Measurements from ENCODE around the gene SIDT1. TPM values are rescaled to one million over a fixed set of nuclear protein-coding genes. Genes with fewer than 3 reads are reported as not detected.

Gene SIDT1
- total and polyA plus RNA-seq, 2 donors (not counting 1 experiment from before 2014, with no cell fraction given): 0.01 TPM; not detected in 1

DNA sequence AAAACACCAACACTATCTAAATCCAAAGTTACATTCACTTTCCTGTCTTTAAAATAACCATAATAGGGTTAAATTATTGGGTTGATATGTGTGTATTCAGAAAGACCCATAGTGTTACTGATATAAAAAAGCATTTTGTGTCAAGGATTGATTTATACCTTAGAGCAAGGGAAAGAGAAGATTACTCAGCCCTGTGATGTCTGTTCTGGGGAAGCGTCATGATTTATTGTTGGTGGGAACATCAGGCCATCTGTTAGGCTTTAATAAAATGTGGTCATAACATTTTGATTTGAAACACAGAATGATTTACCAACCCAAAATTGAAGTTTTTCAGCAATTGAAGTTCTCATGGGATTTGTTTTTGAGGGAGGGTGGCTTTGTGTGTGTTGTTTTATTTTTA, 33.2 kb downstream of the SIDT1 start:
- Histone ChIP-seq H3K27ac (ENCODE audit: insufficient read depth, low read length) (no peak overlapping the region), H4K20me1 (ENCODE audit: control insufficient read depth, extremely low read depth, insufficient read depth, low read length) (no peaks in the 10 kb centered on the region), H3K9me3 (ENCODE audit: control insufficient read depth, insufficient read depth, low read depth, low read length) (no peaks in the 10 kb centered on the region), H3K4me1 (ENCODE audit: control insufficient read depth, extremely low read depth, insufficient read depth, low read length) (no peaks in the 10 kb centered on the region), H2AFZ (ENCODE audit: low read length) (no peak overlapping the region), H3K4me3 (replicated peaks in 1 of 4; ENCODE audit: control extremely low read depth in 1 of 4, insufficient read depth in 1 of 4, low read depth in 3 of 4, low read length in 4 of 4) (no peak overlapping the region), H3K79me2 (ENCODE audit: control insufficient read depth, insufficient read depth, low read length) (no peaks in the 10 kb centered on the region), H3K9ac (ENCODE audit: insufficient read depth, low read length) (no peak overlapping the region), H3K36me3 (ENCODE audit: control insufficient read depth, insufficient read depth, low read length) (no peaks in the 10 kb centered on the region), H3K27me3 (ENCODE audit: control insufficient read depth, insufficient read depth, low read length) (peaks cover 7% of the 10 kb centered on the region), H3K4me2 (ENCODE audit: extremely low read depth, insufficient read depth, low read length) (no peak overlapping the region)
- DNase-seq (ENCODE audit: low read depth in 2 of 2): no peak
- TF ChIP-seq, protein P1, sequence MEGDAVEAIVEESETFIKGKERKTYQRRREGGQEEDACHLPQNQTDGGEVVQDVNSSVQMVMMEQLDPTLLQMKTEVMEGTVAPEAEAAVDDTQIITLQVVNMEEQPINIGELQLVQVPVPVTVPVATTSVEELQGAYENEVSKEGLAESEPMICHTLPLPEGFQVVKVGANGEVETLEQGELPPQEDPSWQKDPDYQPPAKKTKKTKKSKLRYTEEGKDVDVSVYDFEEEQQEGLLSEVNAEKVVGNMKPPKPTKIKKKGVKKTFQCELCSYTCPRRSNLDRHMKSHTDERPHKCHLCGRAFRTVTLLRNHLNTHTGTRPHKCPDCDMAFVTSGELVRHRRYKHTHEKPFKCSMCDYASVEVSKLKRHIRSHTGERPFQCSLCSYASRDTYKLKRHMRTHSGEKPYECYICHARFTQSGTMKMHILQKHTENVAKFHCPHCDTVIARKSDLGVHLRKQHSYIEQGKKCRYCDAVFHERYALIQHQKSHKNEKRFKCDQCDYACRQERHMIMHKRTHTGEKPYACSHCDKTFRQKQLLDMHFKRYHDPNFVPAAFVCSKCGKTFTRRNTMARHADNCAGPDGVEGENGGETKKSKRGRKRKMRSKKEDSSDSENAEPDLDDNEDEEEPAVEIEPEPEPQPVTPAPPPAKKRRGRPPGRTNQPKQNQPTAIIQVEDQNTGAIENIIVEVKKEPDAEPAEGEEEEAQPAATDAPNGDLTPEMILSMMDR (conservative IDR thresholded peaks at IDR 0.05 in 1 of 2, IDR thresholded peaks at IDR 0.05 in 1 of 2; ENCODE audit: low read depth in 1 of 2, low read length in 2 of 2): no peak
- no peak for TF ChIP-seq EZH2 (IDR thresholded peaks at IDR 0.05; ENCODE audit: low read length, missing control alignments)

DNA sequence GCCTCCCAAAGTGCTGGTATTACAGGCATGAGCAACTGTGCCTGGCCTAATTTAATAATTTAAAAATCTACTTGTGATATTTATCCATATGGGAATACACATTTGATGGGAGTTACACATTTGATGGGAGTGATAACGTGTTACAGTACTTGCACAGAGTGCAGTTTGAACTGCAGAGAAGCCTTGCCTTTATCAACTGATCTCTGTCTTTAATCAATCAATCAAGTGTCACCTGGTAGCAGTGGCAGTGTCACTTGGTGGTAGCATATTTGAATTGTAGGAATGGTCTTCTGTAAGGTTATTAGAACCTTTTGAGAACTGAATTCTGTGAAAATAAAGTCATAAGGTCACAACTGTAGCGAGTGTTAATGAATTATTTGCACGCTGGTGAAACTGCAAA, 37.8 kb downstream of the SIDT1 start:
- Histone ChIP-seq H3K4me2 (ENCODE audit: extremely low read depth, insufficient read depth, low read length) (no peak overlapping the region), H3K4me1 (ENCODE audit: control insufficient read depth, extremely low read depth, insufficient read depth, low read length) (no peaks in the 10 kb centered on the region), H3K79me2 (ENCODE audit: control insufficient read depth, insufficient read depth, low read length) (no peaks in the 10 kb centered on the region), H3K27ac (ENCODE audit: insufficient read depth, low read length) (no peak overlapping the region), H3K27me3 (ENCODE audit: control insufficient read depth, insufficient read depth, low read length) (peaks cover 5% of the 10 kb centered on the region), H3K4me3 (replicated peaks in 1 of 4; ENCODE audit: control extremely low read depth in 1 of 4, insufficient read depth in 1 of 4, low read depth in 3 of 4, low read length in 4 of 4) (no peak overlapping the region), H3K9ac (ENCODE audit: insufficient read depth, low read length) (no peak overlapping the region), H3K9me3 (ENCODE audit: control insufficient read depth, insufficient read depth, low read depth, low read length) (no peaks in the 10 kb centered on the region), H2AFZ (ENCODE audit: low read length) (no peak overlapping the region), H4K20me1 (ENCODE audit: control insufficient read depth, extremely low read depth, insufficient read depth, low read length) (no peaks in the 10 kb centered on the region), H3K36me3 (ENCODE audit: control insufficient read depth, insufficient read depth, low read length) (no peaks in the 10 kb centered on the region)
- no peak for TF ChIP-seq EZH2 (IDR thresholded peaks at IDR 0.05; ENCODE audit: low read length, missing control alignments)
- TF ChIP-seq, protein P1 (conservative IDR thresholded peaks at IDR 0.05 in 1 of 2, IDR thresholded peaks at IDR 0.05 in 1 of 2; ENCODE audit: low read depth in 1 of 2, low read length in 2 of 2): no peak
- no peak for DNase-seq (ENCODE audit: low read depth in 2 of 2)

DNA sequence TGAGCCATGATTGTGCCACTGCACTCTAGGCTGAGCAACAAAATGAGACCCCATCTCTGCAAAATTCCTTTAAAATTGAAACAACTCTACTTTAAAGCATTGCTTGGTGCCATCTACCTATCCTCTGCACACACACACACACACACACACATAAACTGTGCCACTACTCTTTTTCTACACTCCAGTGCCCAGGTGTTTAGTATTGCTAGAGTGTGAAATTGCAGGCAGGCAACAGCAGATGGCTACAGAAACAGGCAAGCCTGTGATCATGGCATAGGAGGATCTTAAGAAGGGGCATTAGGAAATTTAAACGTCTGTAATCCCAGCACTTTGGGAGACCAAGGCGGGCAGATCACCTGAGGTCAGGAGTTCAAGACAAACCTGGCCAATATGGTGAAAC, 39.0 kb downstream of the SIDT1 start:
- Histone ChIP-seq H2AFZ (ENCODE audit: low read length) (no peak overlapping the region), H3K4me1 (ENCODE audit: control insufficient read depth, extremely low read depth, insufficient read depth, low read length) (no peaks in the 10 kb centered on the region), H3K27ac (ENCODE audit: insufficient read depth, low read length) (no peak overlapping the region), H3K36me3 (ENCODE audit: control insufficient read depth, insufficient read depth, low read length) (no peaks in the 10 kb centered on the region), H3K9me3 (ENCODE audit: control insufficient read depth, insufficient read depth, low read depth, low read length) (no peaks in the 10 kb centered on the region), H3K9ac (ENCODE audit: insufficient read depth, low read length) (no peak overlapping the region), H4K20me1 (ENCODE audit: control insufficient read depth, extremely low read depth, insufficient read depth, low read length) (no peaks in the 10 kb centered on the region), H3K4me3 (replicated peaks in 1 of 4; ENCODE audit: control extremely low read depth in 1 of 4, insufficient read depth in 1 of 4, low read depth in 3 of 4, low read length in 4 of 4) (no peak overlapping the region), H3K4me2 (ENCODE audit: extremely low read depth, insufficient read depth, low read length) (no peak overlapping the region), H3K79me2 (ENCODE audit: control insufficient read depth, insufficient read depth, low read length) (no peaks in the 10 kb centered on the region), H3K27me3 (ENCODE audit: control insufficient read depth, insufficient read depth, low read length) (peaks cover 5% of the 10 kb centered on the region)
- no peak for DNase-seq (ENCODE audit: low read depth in 2 of 2)
- no peak for TF ChIP-seq EZH2 (IDR thresholded peaks at IDR 0.05; ENCODE audit: low read length, missing control alignments)
- TF ChIP-seq, protein P1 (conservative IDR thresholded peaks at IDR 0.05 in 1 of 2, IDR thresholded peaks at IDR 0.05 in 1 of 2; ENCODE audit: low read depth in 1 of 2, low read length in 2 of 2): no peak

Data from fibroblast of lung (primary cell).